ENCODE data around the gene ALPG.

The ALPG gene

DNA sequence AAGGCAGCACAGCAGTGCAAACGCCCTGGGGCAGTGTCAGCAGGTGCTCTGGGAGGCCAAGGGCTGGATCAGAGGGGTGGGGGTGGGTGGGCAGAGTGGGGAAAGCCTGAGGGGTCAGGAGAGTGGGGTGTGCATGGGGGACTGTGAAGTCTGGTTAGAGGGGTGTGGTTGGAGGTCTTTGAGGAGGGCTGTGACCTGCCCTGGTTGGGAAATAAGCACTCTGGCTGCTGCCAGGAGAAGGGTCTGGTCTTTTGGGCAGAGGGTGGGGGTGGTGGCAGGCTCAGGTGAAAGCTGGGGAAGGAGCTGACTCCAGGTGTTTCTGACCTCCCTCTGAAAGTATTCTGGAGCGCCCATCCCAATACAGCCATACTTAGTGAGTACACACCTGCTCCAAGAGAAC, 53.5 kb downstream of the ALPG start:
- DNase-seq, result no peak

Measured in stimulated activated CD4-positive, alpha-beta T cell treated with anti-CD3 and anti-CD28 coated beads, Interleukin-15, amount 100 ng/mL, for 24 hours (primary cell).